Stimulated activated CD4-positive, alpha-beta T cell treated with anti-CD3 and anti-CD28 coated beads, TNF-alpha, amount 100 ng/mL, for 24 hours (primary cell): ENCODE data around the gene ACTG1.
A peak's percentile ranks its signal among the peaks of the same experiment; 100 is the strongest.
"Not testable (repeated sequence)": the region's sequence is repeated elsewhere in the genome, so short reads cannot be mapped to it uniquely, and the experiment has no call there.

Experiments
- DNase-seq, 3 experiments: peaks; one replicate each; pipeline ENCODE4 v3.0.0-alpha.2; 2020; ENCODE audit warnings: low read depth in 3 of 3

The ACTG1 gene

GRCh38 chr17:81533339-81534141 is 20.9 kb upstream of the ACTG1 start:
- DNase-seq: no peak

DNA sequence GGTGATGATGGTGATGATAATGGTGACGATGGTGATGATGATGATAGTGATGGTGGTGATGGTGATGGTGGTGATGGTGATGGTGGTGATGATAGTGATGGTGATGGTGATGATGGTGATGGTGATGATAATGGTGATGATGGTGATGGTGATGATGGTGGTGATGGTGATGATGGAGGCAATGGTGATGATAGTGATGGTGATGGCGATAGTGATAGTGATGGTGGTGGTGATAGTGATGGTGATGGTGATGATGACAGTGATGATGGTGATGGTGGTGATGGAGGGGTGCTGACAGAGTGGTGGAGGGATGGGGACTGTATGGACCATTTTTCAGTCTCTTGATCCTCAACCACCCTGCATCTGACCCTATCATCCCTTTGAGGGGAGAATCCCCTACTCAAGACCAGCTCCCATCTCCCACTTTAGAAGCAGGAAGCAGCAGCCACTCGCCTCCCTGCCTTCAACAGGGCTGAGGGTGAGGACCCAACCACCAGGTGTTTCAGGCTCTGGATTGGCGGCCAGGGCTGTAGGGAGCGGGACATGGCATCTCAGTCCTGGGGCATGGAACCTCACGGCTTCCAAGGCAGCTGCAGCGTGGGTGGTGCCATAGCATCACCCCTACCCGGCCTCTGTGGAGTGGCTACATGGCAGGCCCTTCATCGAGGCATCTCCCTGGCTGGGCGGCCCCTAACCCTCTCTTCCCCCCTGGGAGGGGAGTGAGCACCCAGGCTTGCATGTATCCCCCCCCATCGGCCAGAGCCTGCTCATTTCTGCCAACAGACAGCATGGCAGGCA is 20.1 kb upstream of the ACTG1 start:
- DNase-seq: no peak

- DNase-seq: not testable (repeated sequence)
Measured at GRCh38 chr17:81531998-81532404, 19.4 kb upstream of the ACTG1 start.

- DNase-seq: not testable (repeated sequence)
Measured at GRCh38 chr17:81531013-81531412, 18.4 kb upstream of the ACTG1 start.

GRCh38 chr17:81529437-81529803 is 16.8 kb upstream of the ACTG1 start:
- no peak for DNase-seq

DNA sequence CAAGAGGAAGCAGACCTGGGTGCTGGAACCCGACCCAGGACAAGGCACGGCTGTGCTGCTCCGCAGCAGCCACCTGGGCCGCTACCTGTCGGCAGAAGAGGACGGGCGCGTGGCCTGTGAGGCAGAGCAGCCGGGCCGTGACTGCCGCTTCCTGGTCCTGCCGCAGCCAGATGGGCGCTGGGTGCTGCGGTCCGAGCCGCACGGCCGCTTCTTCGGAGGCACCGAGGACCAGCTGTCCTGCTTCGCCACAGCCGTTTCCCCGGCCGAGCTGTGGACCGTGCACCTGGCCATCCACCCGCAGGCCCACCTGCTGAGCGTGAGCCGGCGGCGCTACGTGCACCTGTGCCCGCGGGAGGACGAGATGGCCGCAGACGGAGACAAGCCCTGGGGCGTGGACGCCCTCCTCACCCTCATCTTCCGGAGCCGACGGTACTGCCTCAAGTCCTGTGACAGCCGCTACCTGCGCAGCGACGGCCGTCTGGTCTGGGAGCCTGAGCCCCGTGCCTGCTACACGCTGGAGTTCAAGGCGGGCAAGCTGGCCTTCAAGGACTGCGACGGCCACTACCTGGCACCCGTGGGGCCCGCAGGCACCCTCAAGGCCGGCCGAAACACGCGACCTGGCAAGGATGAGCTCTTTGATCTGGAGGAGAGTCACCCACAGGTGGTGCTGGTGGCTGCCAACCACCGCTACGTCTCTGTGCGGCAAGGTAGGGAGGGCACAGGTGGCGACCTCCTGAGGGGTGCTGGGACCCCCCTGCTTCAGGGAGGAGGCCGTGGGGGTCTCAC is 16.2 kb upstream of the ACTG1 start:
- DNase-seq: no peak

GRCh38 chr17:81528384-81528650 is 15.7 kb upstream of the ACTG1 start:
- no peak for DNase-seq

- DNase-seq: no peak
Measured at GRCh38 chr17:81527591-81528383, 15.2 kb upstream of the ACTG1 start, which contains the start of gene FSCN2. FSCN2 (plus strand) TSS chr17:81528377; CDS start chr17:81528532, 155 bp downstream.

GRCh38 chr17:81526662-81527571 is 14.3 kb upstream of the ACTG1 start:
- DNase-seq: no peak

DNA sequence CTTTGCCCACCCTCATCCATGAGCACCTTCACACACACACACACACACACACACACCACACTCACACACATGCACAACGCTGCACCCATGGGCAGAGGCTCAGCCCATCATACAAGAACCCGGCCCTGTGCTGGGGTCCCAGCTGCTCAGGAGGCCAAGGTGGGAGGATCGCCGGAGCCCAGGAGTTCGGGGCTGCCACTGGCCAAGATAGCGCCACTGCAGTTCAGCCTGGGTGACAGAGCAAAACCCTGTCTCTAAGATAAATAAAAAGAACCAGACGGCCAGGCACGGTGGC is 12.2 kb upstream of the ACTG1 start:
- DNase-seq: no peak

DNA sequence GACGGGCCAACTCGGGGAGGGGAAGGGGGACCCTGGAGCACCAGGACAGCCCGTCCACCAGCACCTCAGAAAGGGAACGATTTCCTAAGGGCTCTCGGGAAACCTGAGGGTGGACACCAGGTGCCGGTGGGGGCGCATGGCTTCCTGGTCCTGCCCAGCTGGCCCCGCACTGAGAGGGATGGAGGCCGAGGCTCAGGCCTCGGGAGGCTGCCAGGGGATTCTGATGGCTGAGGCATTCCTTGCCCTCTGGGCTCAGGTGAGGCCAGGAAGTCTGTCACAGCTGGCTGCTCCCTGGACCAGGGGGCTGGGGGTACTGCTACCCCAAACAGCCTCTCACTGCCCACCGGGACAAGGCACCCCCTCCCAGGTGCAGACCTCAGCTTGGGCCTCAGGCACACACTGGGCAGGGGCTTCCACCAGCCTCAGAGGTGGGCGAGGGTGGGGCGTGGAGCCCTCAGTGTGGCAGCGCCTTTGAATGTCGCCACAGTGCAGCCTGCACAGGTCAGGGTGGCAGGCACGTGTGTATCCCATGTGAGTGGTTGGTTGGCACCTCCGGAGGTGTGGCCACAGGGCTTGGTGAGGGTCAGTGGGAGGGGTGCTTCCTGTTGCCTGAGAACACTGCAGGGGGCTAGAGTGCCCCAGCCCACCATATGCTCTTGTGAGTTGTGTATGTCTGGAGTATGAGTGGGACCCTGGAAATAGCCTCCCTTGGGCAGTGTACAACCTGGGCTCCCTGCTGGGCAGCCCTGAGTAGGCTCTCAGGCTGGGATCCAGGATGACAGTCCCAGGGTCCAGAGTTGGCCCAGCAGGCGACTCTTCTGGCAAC is 11.7 kb upstream of the ACTG1 start:
- no peak for DNase-seq

DNA sequence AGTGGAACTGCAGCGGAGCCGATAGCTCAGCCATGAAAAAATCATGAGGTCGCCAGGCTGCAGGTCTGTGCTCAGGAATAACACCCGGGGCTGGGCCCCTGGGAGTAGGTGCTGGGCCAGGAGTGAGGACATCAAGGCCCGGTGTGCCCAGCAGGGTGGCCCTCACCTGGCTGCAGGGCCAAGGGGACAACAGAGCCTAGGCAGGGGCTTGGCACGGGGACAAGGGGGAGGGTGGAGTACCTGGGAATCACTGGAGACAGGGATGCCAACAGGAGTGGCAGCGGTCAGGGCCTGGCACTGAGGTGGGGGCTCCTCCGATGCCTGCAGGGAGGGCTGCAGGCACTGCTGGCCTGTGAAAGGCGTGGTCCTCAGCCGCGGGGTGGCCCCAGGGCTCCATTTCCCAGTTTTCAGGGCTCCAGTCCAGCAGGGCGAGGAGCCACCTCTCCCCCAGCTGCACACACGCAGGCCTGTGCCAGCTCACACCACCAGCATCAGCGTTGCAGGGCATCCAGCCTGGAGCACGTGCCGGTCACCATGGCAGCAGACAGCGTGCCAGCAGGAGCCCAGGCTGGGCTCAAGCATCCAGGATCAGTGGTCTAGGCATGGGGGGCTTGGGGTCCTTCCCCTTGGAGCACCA is 10.9 kb upstream of the ACTG1 start:
- no peak for DNase-seq

GRCh38 chr17:81522491-81523401 is 10.1 kb upstream of the ACTG1 start:
- DNase-seq: no peak

DNA sequence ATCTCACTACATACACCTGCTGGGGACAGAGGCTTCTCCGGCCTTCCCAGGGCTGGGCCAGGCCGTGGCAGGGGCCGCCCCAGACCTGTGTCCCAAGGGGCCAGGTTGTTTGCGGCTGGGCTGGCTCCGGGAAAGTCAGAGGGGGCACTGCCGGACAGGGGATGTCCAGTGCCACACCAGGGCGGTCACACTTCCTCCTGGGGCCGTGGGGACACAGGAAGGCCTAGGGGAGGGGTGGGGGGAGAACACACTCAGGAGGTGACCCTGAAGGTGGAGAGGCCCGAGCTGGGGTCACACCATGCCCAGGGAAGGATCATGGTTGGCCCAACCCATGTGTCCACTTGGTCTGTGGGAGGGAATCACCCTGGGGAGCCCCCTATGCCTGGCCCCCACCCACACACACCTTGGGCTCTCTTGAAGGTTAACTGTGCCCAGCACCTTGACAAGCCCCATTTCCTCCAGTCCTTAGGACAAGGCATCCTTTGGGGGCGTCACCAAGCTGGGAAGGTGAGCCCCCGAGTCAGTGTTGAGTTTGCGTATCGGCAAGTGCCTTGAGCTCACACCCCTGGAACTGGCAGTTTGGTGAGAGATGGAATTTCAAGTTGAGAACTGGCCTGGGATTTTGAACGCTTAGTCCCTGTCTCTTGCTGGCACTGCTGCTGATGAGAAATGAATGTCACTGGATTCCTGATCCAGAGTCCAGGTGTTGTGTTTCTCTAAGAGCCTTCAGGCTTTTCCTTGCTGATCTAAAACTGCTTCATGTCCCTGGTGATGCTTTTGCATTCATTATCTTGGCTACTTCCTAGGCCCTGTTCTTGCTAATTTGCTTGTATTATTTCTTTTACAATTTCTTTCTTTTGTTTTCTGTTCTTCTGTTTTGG is 7.7 kb upstream of the ACTG1 start:
- no peak for DNase-seq

- DNase-seq: peak in 2 of 3 experiments; percentile 16 to 66
Measured at GRCh38 chr17:81519284-81520020, 6.9 kb upstream of the ACTG1 start.

- DNase-seq: no peak
Measured at GRCh38 chr17:81518785-81519283, 6.2 kb upstream of the ACTG1 start.
